M059J (cell line): ENCODE measurements around the gene TECPR1. TPM values are rescaled to one million over a fixed set of nuclear protein-coding genes. Genes with fewer than 3 reads are reported as not detected.

Source experiments
- DNase-seq: peaks from one replicate; pipeline ENCODE4 v3.0.0-alpha.2; 2012; ENCODE audit warnings: low read depth
- total RNA-seq: library from RNA; depleted of rRNA; stranded (reverse); fragments of >200 nt; shearing (Covaris generic); gene quantifications from 2 replicates; pipeline ENCODE4 v1.2.3, GENCODE V29; 2014

Gene TECPR1
- total RNA-seq, 1 experiment from 2014 or later: 16.8 TPM

GRCh38 chr7:98283127-98283886 is 31.3 kb upstream of the TECPR1 start:
- no peak for DNase-seq

GRCh38 chr7:98282703-98283102 is 30.7 kb upstream of the TECPR1 start:
- no peak for DNase-seq

GRCh38 chr7:98281757-98282606 is 29.9 kb upstream of the TECPR1 start:
- DNase-seq: no peak

- DNase-seq: peak; percentile 84
Observed at GRCh38 chr7:98280791-98281756, 29.0 kb upstream of the TECPR1 start, which contains the start of gene BRI3. TSS of gene BRI3 (plus strand) at chr7:98281686. CDS start at chr7:98281796, 110 bp downstream.

- no peak for DNase-seq
Observed at GRCh38 chr7:98280296-98280695, 28.3 kb upstream of the TECPR1 start.

GRCh38 chr7:98278936-98279335 is 26.9 kb upstream of the TECPR1 start:
- no peak for DNase-seq

GRCh38 chr7:98278408-98278807 is 26.4 kb upstream of the TECPR1 start:
- DNase-seq: peak; percentile 24

- no peak for DNase-seq
Observed at GRCh38 chr7:98276241-98276761, 24.3 kb upstream of the TECPR1 start.

GRCh38 chr7:98267303-98267702 is 15.3 kb upstream of the TECPR1 start:
- DNase-seq: no peak

GRCh38 chr7:98266840-98267239 is 14.8 kb upstream of the TECPR1 start:
- no peak for DNase-seq

GRCh38 chr7:98265841-98266271 is 13.8 kb upstream of the TECPR1 start:
- peak; percentile 79 for DNase-seq

- no peak for DNase-seq
Observed at GRCh38 chr7:98257701-98258100, 5.7 kb upstream of the TECPR1 start.

- no peak for DNase-seq
Observed at GRCh38 chr7:98256431-98256830, 4.4 kb upstream of the TECPR1 start.

- DNase-seq: peak; percentile 20
Observed at GRCh38 chr7:98254951-98255610, 3.0 kb upstream of the TECPR1 start.

GRCh38 chr7:98254516-98254915 is 2.5 kb upstream of the TECPR1 start:
- DNase-seq: no peak

- no peak for DNase-seq
Observed at GRCh38 chr7:98252425-98253054, 508 bp upstream of the TECPR1 start.

- DNase-seq: no peak
Observed at GRCh38 chr7:98251231-98251600, 816 bp downstream of the TECPR1 start.

- no peak for DNase-seq
Observed at GRCh38 chr7:98250789-98251188, 1.2 kb downstream of the TECPR1 start.

- DNase-seq: no peak
Observed at GRCh38 chr7:98249106-98249505, 2.9 kb downstream of the TECPR1 start.

GRCh38 chr7:98248156-98248555 is 3.9 kb downstream of the TECPR1 start:
- no peak for DNase-seq
